GDM1 (cell line): Measurements from ENCODE around the gene CYREN.
"Not testable (repeated sequence)": the region's sequence is repeated elsewhere in the genome, so short reads cannot be mapped to it uniquely, and the experiment has no call there.

Experiments used
- DNase-seq: peaks from one replicate; lab custom pipeline; 2025; lab: John Stamatoyannopoulos, UW

CYREN gene

DNA sequence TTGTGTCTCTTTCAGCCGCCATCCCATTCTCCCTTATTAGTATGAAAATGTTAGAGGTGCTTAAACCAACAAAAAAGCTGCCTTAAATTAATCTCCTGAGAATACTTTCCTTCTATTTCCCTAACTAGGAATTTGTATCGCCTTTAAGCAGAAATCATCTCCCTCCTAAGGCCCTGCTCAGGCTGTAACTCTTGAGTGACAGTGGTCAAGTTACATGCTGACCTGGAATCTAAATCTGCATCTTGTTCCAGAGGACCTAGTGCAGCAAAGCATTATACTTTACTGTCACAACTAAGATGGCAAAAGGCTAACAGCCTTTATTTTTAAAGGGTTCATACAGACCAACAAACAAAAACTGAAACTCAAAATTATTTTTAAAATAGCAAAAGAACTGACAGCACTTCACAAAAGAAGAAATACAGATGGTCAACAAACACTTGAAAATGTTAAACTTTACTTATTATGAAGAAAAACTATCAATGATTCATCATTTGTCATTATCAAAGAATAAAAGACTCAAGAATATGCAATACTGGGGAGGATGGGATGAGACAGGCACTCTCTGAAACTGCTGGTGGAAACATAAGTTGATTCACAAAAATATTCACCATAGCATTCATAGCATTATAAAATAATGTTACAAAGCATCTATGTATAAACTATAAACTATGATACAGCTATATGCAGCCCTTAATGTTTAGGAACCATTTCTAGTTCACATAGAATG is 11.0 kb downstream of the CYREN start:
- no peak for DNase-seq

DNA sequence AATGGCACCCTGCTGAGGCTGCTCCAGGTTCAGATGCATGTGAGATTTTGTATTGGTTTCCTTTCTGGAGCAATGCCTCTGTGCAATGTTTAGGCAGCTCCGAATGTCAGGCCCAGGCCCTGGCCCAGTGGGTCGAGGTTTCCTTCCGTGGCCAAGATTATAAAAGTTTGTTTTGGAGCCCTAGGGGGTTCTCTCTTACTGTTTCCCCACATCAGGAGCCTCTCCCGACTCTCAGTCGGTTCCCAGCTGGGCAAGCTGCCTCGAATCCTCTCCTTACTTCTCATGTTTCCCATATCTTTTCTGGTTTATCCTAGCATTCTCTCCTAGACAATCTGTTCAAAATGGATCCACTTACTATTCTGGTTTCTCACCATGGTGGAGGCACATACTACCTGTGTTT is 11.6 kb downstream of the CYREN start:
- DNase-seq = no peak

GRCh38 chr7:135158141-135158655 is 12.3 kb downstream of the CYREN start:
- no peak for DNase-seq

GRCh38 chr7:135156290-135156689 is 14.2 kb downstream of the CYREN start:
- DNase-seq = no peak

GRCh38 chr7:135154734-135155133 is 15.8 kb downstream of the CYREN start:
- DNase-seq = no peak

DNA sequence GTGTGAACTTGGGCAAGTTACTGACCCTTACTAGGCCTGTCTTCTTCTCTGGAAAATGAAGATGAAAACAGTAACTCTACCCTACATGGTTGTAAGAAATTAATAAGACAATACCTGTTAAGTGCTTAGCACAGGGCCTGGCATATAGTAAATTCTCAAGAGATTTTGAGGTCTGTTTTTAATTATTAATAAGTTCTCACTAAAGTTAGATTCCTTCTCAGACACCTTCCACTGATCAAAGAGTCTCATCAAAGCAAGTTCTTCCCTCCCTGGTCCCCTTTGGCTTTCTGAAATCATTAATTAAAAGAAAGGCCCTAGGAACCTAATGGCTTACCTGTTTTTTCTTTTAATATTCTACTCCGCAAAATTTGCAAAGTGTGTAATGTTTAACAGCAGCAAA is 18.1 kb downstream of the CYREN start:
- no peak for DNase-seq

GRCh38 chr7:135151533-135151932 is 19.0 kb downstream of the CYREN start:
- peak; percentile 13 for DNase-seq

DNA sequence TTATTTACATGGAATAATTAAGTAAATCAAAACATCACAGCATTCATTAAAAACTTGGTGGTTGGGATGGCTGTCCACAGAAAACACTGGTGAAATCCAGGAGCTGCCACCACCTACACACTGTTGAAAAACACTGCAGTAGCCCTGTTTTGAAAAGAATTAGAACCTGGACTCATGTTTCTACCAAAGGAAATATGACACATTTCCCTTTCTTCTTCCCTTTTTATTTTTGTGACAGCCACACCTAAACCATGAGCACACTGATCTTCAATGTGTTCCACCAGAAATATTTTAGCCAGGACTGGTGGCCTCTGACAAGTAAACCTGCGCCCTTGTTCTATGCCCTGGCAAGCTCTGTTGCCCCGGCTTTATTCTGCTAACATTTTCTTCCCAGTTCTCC is 19.4 kb downstream of the CYREN start:
- DNase-seq = peak; percentile 11

DNA sequence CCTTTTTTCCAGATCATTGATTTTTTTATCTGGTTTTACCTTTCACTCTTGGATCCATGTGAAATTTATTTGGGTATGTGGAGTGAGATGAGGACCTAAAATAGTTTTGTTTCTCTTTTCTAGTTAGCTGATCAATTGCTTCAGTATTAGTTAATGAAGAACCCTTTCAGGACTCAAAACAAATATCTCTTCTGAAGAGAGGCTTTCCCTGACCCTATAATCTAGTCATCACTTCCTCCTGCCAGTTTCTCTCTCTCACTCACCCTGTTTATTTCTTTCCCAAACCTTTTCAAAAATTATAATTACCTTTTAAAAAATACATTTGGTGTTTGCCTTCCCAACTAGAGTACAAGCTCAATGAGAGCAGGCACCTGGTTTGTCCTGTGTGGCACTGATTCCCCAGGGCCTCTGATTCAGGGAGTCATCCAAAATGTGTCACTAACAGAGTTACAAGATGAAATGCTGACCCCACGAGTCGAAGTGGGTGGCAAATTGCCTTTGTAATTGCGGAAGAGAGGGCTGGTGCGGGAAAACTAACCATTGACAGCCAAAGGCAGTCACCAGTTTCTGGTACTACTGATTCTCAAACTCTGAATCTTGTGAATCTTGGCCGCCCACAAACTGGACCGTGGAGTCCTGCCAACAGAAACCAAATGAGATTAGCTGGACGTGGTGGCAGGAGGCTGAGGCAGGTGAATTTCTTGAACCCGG is 20.3 kb downstream of the CYREN start:
- no peak for DNase-seq

- peak; percentile 15 for DNase-seq
Measured at GRCh38 chr7:135147899-135148721, 22.4 kb downstream of the CYREN start, which contains the start of gene TMEM140. TMEM140 (plus strand) TSS chr7:135148072; CDS start chr7:135164442, 16,370 bp downstream.

DNA sequence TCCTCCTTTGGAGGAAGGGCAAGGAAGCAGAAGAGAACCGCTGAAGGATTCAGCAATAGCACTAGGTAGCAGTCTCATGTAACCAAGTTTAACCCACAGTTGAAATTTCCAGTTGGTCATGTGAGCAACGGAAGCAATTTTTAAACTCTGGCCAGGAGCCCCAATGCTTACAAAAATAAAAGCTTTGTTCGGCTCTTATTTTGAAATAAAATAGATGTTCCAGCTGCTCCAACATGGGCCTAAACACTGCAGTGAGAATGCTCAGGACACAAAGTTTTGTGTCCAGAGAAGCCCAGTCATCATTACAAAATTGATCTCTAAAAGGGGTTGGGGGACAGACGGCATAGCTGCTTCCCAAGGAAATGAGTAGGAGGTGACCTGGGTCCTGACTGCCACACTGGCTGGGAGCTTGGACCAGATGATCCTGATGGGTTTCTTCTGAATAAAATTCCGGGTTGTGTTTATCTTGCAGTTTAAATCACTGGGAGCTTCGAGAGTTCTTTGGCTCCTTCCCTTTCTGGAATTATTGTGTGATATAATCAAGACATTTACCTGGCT is 23.1 kb downstream of the CYREN start:
- no peak for DNase-seq

DNA sequence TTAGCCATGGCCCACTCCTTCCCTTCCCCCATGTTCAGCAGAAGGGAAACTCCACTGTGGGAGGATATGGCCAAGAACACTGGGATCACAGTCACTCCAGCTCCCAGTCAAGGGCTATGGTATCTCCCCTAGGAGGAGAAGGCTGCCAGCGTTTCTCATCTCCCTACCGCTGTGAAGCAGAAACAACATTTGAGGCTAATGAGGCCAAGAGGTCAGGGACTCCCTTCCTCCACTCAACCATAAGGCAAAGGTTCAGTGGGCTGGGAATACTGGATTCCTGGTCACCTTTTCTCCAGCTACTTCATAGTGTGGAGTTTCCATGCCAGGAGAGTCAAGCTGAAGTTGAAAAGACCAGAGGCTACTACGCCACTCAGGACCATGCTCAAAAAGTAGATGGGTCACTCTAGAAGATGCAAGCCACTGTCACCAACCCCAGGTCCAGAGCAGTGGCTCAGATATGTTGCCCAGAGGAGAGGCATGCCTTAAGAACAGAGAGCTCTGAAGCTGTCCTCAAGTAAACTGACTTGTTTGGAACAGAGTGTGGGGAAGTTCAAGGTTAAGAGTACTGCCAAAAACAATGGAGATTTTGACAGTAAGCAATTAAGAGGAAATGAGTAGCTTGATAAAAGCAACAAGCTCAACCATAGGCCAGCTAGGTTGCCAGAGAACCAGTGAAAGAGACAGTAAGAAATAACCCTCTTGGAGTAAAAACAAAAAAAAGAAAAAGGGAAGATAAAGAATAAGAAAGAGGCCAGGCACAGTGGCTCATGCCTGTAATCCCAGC is 26.4 kb downstream of the CYREN start:
- DNase-seq = no peak

DNA sequence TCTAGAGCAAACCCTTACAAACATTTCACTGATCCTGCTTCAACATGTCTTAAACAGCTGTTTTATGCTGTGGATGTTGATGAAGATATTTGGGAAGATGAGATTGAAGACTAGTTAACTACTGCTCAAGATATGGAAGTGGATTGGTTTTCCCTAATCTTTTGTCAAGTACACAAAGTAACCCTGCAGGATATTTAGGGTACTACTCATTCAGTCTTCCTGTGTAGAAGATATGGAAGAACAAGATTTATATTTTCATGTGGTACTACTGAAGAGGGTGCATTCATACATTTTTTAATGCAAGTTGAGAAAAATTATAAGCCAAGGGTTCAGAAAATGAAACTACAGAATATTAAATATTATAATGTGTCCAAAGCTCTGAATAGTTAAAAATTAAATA is 40.9 kb downstream of the CYREN start:
- no peak for DNase-seq

DNA sequence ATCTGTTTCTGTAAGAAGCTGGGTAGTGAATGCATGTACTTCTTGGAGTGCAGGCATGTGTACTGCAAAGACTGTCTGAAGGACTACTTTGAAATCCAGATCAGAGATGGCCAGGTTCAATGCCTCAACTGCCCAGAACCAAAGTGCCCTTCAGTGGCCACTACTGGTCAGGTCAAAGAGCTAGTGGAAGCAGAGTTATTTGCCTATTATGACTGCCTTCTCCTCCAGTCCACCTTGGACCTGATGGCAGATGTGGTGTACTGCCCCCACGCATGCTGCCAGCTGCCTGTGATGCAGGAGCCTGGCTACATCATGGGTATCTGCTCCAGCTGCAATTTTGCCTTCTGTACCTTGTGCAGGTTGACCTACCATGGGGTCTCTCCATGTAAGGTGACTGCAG is 41.6 kb downstream of the CYREN start:
- no peak for DNase-seq

GRCh38 chr7:135124631-135125030 is 45.9 kb downstream of the CYREN start:
- DNase-seq = not testable (repeated sequence)

DNA sequence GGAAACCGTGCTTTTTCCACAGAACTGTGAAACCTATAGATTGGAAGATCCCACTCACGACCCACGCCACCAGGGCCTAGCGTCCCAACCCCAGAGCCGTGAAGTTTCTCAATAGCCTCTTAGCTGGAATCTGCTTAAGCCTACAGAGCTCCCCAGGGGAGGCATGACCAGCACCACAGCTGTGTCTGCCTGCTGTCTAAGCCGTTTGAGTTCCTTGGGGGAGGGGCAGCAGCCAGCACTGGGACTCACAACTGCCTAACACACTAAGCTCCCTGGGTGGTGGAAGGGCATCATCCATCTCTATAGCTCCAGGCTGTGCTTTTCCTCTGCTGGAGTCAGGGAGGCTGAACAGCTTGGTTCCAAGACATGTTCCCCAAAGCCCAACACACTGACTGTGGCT is 48.6 kb downstream of the CYREN start:
- no peak for DNase-seq

GRCh38 chr7:135117096-135117495 is 53.4 kb downstream of the CYREN start:
- DNase-seq = no peak
